ENCODE results near the gene PLCXD3.

The PLCXD3 gene

GRCh38 chr5:41510176-41510831, at the start of gene PLCXD3:
PLCXD3 (minus strand) TSS chr5:41510601; CDS start chr5:41510526, 75 bp downstream.
- TF ChIP-seq, protein P1, sequence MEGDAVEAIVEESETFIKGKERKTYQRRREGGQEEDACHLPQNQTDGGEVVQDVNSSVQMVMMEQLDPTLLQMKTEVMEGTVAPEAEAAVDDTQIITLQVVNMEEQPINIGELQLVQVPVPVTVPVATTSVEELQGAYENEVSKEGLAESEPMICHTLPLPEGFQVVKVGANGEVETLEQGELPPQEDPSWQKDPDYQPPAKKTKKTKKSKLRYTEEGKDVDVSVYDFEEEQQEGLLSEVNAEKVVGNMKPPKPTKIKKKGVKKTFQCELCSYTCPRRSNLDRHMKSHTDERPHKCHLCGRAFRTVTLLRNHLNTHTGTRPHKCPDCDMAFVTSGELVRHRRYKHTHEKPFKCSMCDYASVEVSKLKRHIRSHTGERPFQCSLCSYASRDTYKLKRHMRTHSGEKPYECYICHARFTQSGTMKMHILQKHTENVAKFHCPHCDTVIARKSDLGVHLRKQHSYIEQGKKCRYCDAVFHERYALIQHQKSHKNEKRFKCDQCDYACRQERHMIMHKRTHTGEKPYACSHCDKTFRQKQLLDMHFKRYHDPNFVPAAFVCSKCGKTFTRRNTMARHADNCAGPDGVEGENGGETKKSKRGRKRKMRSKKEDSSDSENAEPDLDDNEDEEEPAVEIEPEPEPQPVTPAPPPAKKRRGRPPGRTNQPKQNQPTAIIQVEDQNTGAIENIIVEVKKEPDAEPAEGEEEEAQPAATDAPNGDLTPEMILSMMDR (IDR thresholded peaks at IDR 0.05) = no peak

GRCh38 chr5:41559184-41559583, 48.8 kb upstream of the PLCXD3 start:
- TF ChIP-seq, protein P1 (IDR thresholded peaks at IDR 0.05) = no peak

- TF ChIP-seq, protein P1 (IDR thresholded peaks at IDR 0.05) = no peak
Observed at GRCh38 chr5:41558295-41558694, 47.9 kb upstream of the PLCXD3 start.

GRCh38 chr5:41547991-41548390, 37.6 kb upstream of the PLCXD3 start:
- TF ChIP-seq, protein P1 (IDR thresholded peaks at IDR 0.05) = no peak

DNA sequence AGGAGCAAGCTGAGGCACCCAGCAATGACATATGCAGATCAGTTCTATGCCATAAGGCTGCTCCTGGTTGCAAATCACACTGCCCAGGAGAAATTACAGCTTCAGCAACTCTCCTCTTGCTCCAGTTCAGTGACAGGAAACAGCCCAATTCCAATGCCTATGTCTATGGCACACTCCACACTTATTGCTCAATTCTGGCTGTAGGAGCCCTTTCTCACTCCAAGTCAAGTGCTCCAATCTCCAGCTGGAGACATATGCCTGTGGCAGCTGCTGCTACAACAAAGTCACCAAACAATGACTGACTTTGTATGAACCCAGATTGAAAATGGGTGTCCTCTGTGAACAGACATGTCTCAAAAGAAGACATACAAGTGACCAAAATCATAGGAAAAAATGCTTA, 31.8 kb upstream of the PLCXD3 start:
- TF ChIP-seq, protein P1 (IDR thresholded peaks at IDR 0.05) = no peak

- TF ChIP-seq, protein P1 (IDR thresholded peaks at IDR 0.05) = no peak
Observed at GRCh38 chr5:41539454-41539853, 29.1 kb upstream of the PLCXD3 start.

- TF ChIP-seq, protein P1 (IDR thresholded peaks at IDR 0.05) = no peak
Observed at GRCh38 chr5:41537581-41537980, 27.2 kb upstream of the PLCXD3 start.

GRCh38 chr5:41532485-41532884, 22.1 kb upstream of the PLCXD3 start:
- TF ChIP-seq, protein P1 (IDR thresholded peaks at IDR 0.05) = no peak

All from LNCAP (cell line).